Smooth muscle cell (in vitro differentiated cells): ENCODE measurements around the gene MAG. TPM values are rescaled to one million over a fixed set of nuclear protein-coding genes. Genes with fewer than 3 reads are reported as not detected.

Experiments used
- DNase-seq: peaks from one replicate; lab custom pipeline; 2025; ENCODE audit not compliant: unreplicated experiment; lab: John Stamatoyannopoulos, UW
- H2AFZ ChIP-seq: fragments of 200-600 bp; sonication (generic); 2 replicates; pipeline ENCODE4 v1.6.0; 2016; ENCODE audit warnings: antibody characterized with exemption, low read depth, mild to moderate bottlenecking
- H3F3A ChIP-seq: fragments of 200-600 bp; sonication (generic); 2 replicates; pipeline ENCODE4 v1.6.0; 2017; ENCODE audit warnings: antibody characterized with exemption, low read depth
- H3K27ac ChIP-seq: fragments of 200-600 bp; sonication (generic); 2 replicates; pipeline ENCODE4 v1.5.1; 2016; ENCODE audit warnings: low read depth, mild to moderate bottlenecking
- H3K27me3 ChIP-seq: fragments of 200-600 bp; sonication (generic); 2 replicates; pipeline ENCODE4 v1.6.1; 2016; ENCODE audit warnings: low read depth, mild to moderate bottlenecking
- H3K36me3 ChIP-seq: fragments of 200-600 bp; sonication (generic); 2 replicates; pipeline ENCODE4 v1.5.1; 2016; ENCODE audit warnings: low read depth
- H3K4me1 ChIP-seq: fragments of 200-600 bp; sonication (generic); 2 replicates; pipeline ENCODE4 v1.5.1; 2016; ENCODE audit warnings: low read depth
- H3K4me2 ChIP-seq: fragments of 200-600 bp; sonication (generic); 2 replicates; pipeline ENCODE4 v1.6.0; 2016; ENCODE audit warnings: mild to moderate bottlenecking
- H3K4me3 ChIP-seq: fragments of 200-600 bp; sonication (generic); 2 replicates; pipeline ENCODE4 v1.5.1; 2016; ENCODE audit warnings: mild to moderate bottlenecking
- H3K79me2 ChIP-seq: fragments of 200-600 bp; sonication (generic); 2 replicates; pipeline ENCODE4 v1.6.0; 2016; ENCODE audit warnings: low read depth, mild to moderate bottlenecking
- H3K9ac ChIP-seq: fragments of 200-600 bp; sonication (generic); 2 replicates; pipeline ENCODE4 v1.6.0; 2016; ENCODE audit warnings: low read depth
- H3K9me3 ChIP-seq: fragments of 200-600 bp; sonication (generic); replicated peaks from 2 replicates; pipeline ENCODE4 v1.5.1; 2016; ENCODE audit warnings: low read depth
- H4K20me1 ChIP-seq: fragments of 200-600 bp; sonication (generic); 2 replicates; pipeline ENCODE4 v1.6.0; 2016; ENCODE audit warnings: low read depth
- whole genome bisulfite sequencing: methylation state at CpG from one replicate; pipeline ENCODE4 v1.1.7; 2016; ENCODE audit warnings: low lambda C conversion rate; 5-methylcytosine and 5-hydroxymethylcytosine counted together
- polyA plus RNA-seq: library from polyadenylated mRNA; unstranded; fragments of >200 nt; fragmentation: Nextera tagmentation; extraction: Ambion mirVana; gene quantifications from 2 replicates; pipeline ENCODE4 v1.2.1, GENCODE V29; 2016
- total RNA-seq: library from RNA; depleted of rRNA; stranded (reverse); fragments of >200 nt; gene quantifications from 2 replicates; pipeline ENCODE4 v1.2.3, GENCODE V29; 2014
- TF ChIP-seq, protein P1 (sequence below): fragments of 200-600 bp; sonication (generic); IDR thresholded peaks from 2 replicates; pipeline ENCODE4 v1.5.1; 2017; ENCODE audit warnings: borderline replicate concordance, mild to moderate bottlenecking, antibody characterized with exemption; ENCODE audit not compliant: insufficient read depth, poor library complexity, severe bottlenecking

Gene MAG
- total and polyA plus RNA-seq, 2 experiments from 2014 or later, result not detected

DNA sequence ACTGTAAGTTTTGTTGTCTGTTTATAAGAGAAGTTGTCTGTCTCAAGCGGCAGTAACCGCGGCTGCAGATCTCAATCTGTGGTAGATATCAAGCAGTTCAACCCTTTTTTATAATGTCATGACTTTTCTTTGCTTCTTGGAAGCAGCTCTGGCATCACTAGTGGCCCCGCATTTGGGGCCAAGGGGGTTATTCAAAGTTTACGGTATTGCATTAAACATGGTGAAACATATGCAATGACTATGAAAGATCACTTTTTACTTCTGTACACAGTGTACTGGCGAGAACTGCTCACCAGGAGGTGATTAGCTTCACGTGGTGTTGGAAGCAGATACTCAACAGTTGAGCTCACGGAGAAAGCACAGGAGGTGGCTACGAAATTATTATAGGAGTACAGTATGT lies 61.7 kb downstream of the MAG start:
- Histone ChIP-seq H3K79me2 (no peaks in the 10 kb centered on the region), H3K4me1 (no peaks in the 10 kb centered on the region), H3K9ac (no peak overlapping the region), H3K36me3 (no peaks in the 10 kb centered on the region), H3F3A (no peaks in the 10 kb centered on the region), H3K27ac (no peak overlapping the region), H3K9me3 (no peaks in the 10 kb centered on the region), H3K4me2 (no peak overlapping the region), H3K4me3 (no peak overlapping the region), H2AFZ (no peak overlapping the region), H3K27me3 (no peaks in the 10 kb centered on the region), H4K20me1 (no peaks in the 10 kb centered on the region)
- no peak for DNase-seq
- WGBS, result 75% methylated on average over 9 of the region's 9 CpGs
- TF ChIP-seq, protein P1, sequence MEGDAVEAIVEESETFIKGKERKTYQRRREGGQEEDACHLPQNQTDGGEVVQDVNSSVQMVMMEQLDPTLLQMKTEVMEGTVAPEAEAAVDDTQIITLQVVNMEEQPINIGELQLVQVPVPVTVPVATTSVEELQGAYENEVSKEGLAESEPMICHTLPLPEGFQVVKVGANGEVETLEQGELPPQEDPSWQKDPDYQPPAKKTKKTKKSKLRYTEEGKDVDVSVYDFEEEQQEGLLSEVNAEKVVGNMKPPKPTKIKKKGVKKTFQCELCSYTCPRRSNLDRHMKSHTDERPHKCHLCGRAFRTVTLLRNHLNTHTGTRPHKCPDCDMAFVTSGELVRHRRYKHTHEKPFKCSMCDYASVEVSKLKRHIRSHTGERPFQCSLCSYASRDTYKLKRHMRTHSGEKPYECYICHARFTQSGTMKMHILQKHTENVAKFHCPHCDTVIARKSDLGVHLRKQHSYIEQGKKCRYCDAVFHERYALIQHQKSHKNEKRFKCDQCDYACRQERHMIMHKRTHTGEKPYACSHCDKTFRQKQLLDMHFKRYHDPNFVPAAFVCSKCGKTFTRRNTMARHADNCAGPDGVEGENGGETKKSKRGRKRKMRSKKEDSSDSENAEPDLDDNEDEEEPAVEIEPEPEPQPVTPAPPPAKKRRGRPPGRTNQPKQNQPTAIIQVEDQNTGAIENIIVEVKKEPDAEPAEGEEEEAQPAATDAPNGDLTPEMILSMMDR, result no peak

DNA sequence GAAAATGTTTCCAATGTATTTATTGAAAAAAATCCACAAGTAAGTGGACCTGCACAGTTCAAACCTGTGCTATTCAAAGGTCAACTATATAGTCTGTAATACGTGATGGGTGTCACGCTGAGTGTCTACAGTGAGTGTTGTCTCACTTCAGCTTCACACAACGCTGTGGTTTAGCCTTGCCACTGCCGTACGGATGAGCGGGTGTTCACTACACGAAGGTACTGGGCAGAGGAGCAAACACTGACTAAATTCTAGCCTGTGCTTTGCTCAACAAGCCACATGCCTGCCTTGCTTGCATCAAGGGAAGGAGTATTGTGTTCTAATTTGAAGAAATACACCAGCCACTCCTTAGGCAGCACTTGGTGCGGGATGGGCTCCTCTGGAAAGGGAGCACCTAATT lies 62.9 kb downstream of the MAG start:
- Histone ChIP-seq H2AFZ (no peak overlapping the region), H3K4me2 (no peak overlapping the region), H3F3A (no peaks in the 10 kb centered on the region)

DNA sequence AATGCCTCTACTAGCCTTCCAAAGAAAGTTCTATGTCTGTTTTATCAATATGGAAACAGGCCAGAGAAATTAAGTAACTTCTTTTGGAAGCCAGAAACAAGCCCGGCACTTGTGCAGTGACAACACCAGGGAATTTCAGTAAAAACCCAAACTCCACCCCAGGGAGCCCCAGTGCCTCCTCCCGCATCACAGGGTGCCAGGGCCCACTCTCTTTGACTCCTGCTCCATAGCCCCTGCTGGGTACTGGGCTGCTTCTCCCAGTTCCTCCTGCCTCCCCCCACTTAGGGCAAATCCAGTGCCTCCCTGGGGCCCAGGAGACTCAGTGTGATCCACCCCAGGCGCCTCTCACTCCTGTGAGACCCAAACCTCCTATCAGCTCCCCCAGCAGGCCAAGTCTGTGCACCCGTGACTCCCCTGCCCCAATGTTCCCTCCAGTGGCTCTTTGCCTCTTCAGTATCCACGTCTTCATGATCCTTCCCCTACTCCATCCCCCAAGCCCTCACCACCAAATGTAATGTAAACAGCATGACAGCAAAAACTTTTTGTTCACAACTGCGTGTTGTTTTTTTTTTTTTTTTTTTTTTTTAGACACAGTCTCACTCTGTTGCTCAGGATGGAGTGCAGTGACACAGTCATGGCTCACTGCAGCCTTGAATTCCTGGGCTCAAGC lies 64.0 kb downstream of the MAG start:
- 65% methylated on average over 6 of the region's 6 CpGs for WGBS
- Histone ChIP-seq H3K9me3 (no peaks in the 10 kb centered on the region), H3K9ac (no peak overlapping the region), H3K4me2 (no peak overlapping the region), H3K4me1 (no peaks in the 10 kb centered on the region), H3K79me2 (no peaks in the 10 kb centered on the region), H2AFZ (no peak overlapping the region), H3K27me3 (no peaks in the 10 kb centered on the region), H3F3A (no peaks in the 10 kb centered on the region), H3K27ac (no peak overlapping the region), H3K4me3 (no peak overlapping the region), H4K20me1 (no peaks in the 10 kb centered on the region), H3K36me3 (no peaks in the 10 kb centered on the region)
- TF ChIP-seq, protein P1, result no peak
- DNase-seq, result no peak

More for the DNA sequence above, 62.9 kb downstream of the MAG start:
- H3K4me1 ChIP-seq, result no peaks in the 10 kb centered on the region
- H3K4me3 ChIP-seq, result no peak overlapping the region
- 90% methylated on average over 8 of the region's 8 CpGs for WGBS
- H3K9me3 ChIP-seq, result no peaks in the 10 kb centered on the region
- TF ChIP-seq, protein P1, result no peak
- H3K79me2 ChIP-seq, result no peaks in the 10 kb centered on the region
- H3K27ac ChIP-seq, result no peak overlapping the region
- H3K36me3 ChIP-seq, result no peaks in the 10 kb centered on the region
- H3K9ac ChIP-seq, result no peak overlapping the region
- H4K20me1 ChIP-seq, result no peaks in the 10 kb centered on the region
- H3K27me3 ChIP-seq, result no peaks in the 10 kb centered on the region
- DNase-seq, result no peak
